ENCODE measurements around the gene UBXN7. TPM values are rescaled to one million over a fixed set of nuclear protein-coding genes. Genes with fewer than 3 reads are reported as not detected.

The UBXN7 gene
- total and polyA plus RNA-seq, 2 of the 4 experiments (the other 2 are of a cell fraction) = 8.6 to 16.1 TPM

GRCh38 chr3:196400331-196400730 lies 31.9 kb downstream of the UBXN7 start:
- POLR2A ChIA-PET (ENCODE audit: unreplicated experiment) = no interaction called here
- no TSS peak for BruUV-seq (replicated peaks)

More at GRCh38 chr3:196400331-196400730, 31.9 kb downstream of the UBXN7 start:
- intact Hi-C loops (cut with micrococcal nuclease) (no loop called here), in situ Hi-C loops (cut with MboI; ENCODE audit: low sequenced_read_pairs) (no loop called here), dilution Hi-C loops (cut with HindIII; ENCODE audit: low sequenced_read_pairs, unreplicated experiment) (no loop called here)
- Histone ChIP-seq H2AFZ (replicated peaks; ENCODE audit: low read length, poor library complexity) (no peak overlapping the region), H3K9me1 (ENCODE audit: insufficient read depth, low read length) (peaks cover 9% of the 10 kb centered on the region), H2AK9ac (replicated peaks; ENCODE audit: low read depth, low read length, poor library complexity) (no peak overlapping the region), H3K79me1 (ENCODE audit: low read depth in 1 of 2, low read length in 2 of 2) (peaks cover 24 to 58% of the 10 kb centered on the region in 2 experiments), H3K18ac (ENCODE audit: low read depth, low read length) (no peak overlapping the region), H2BK15ac (ENCODE audit: low read depth, low read length) (no peak overlapping the region), H2BK20ac (ENCODE audit: low read depth, low read length) (no peak overlapping the region), H3K4me3 (ENCODE audit: insufficient read depth, low read depth, low read length) (no peak overlapping the region), H3K14ac (replicated peaks; ENCODE audit: low read depth, low read length) (no peak overlapping the region), H3K56ac (ENCODE audit: extremely low read depth, insufficient read depth, low read length) (no peak overlapping the region), H3K27ac (ENCODE audit: insufficient read depth, low read length) (no peak overlapping the region), H2BK120ac (ENCODE audit: low read depth, low read length) (no peak overlapping the region), H3K23ac (ENCODE audit: low read depth, low read length) (no peak overlapping the region), H4K91ac (ENCODE audit: insufficient read depth, low read depth, low read length) (no peak overlapping the region), H3K36me3 (ENCODE audit: control insufficient read depth, insufficient read depth, low read length) (peaks cover 26% of the 10 kb centered on the region), H3K9me3 (ENCODE audit: control insufficient read depth, insufficient read depth, low read length) (no peaks in the 10 kb centered on the region), H3K4ac (ENCODE audit: low read depth, low read length) (no peak overlapping the region), H2AK5ac (ENCODE audit: low read depth, low read length) (no peak overlapping the region), H3K4me1 (ENCODE audit: control insufficient read depth, insufficient read depth, low read length) (no peaks in the 10 kb centered on the region), H2BK5ac (ENCODE audit: low read depth, low read length, poor library complexity, severe bottlenecking) (no peak overlapping the region), H4K20me1 (ENCODE audit: insufficient read depth, low read length) (peaks cover 8% of the 10 kb centered on the region; the same call in 1 of the 2 replicates), H3K27me3 (ENCODE audit: control insufficient read depth, insufficient read depth, low read length) (no peaks in the 10 kb centered on the region), H4K5ac (ENCODE audit: low read depth, low read length) (no peak overlapping the region), H4K8ac (ENCODE audit: low read depth in 2 of 2, low read length in 2 of 2) (no peak overlapping the region), H3K4me2 (ENCODE audit: low read depth, low read length) (no peak overlapping the region), H3K9ac (ENCODE audit: low read depth, low read length) (no peak overlapping the region)
- TF ChIP-seq CEBPB (IDR thresholded peaks at IDR 0.05; ENCODE audit: low read depth, low read length) (no peak), BHLHE40 (IDR thresholded peaks at IDR 0.05; ENCODE audit: low read depth, low read length) (no peak), NFE2L2 (IDR thresholded peaks at IDR 0.05; ENCODE audit: low read depth, low read length) (no peak), CHD1 (IDR thresholded peaks at IDR 0.05; ENCODE audit: low read depth, low read length) (no peak), CTCF (conservative IDR thresholded peaks at IDR 0.05; ENCODE audit: low read depth, low read length) (no peak), RCOR1 (IDR thresholded peaks at IDR 0.05; ENCODE audit: insufficient replicate concordance, low read length) (no peak), POLR2A (IDR thresholded peaks at IDR 0.05; ENCODE audit: low read depth, low read length) (no peak), USF2 (IDR thresholded peaks at IDR 0.05; ENCODE audit: low read depth, low read length) (no peak), MAZ (IDR thresholded peaks at IDR 0.05; ENCODE audit: borderline replicate concordance, low read depth, low read length) (no peak), RFX5 (IDR thresholded peaks at IDR 0.05; ENCODE audit: low read depth, low read length) (no peak), MXI1 (IDR thresholded peaks at IDR 0.05; ENCODE audit: borderline replicate concordance, low read depth, low read length) (no peak)
- DNase-seq (no peak), ATAC-seq (ENCODE audit: low read depth) (no peak)
- WGBS, 2 experiments (ENCODE audit: extremely low coverage in 2 of 2, insufficient read length in 1 of 2) = no CpG with 5 or more reads among the region's 6 CpGs
- CTCF ChIA-PET = interaction anchor here (0.6 kb wide), 1 partner anchor 59 kb away, joined by 5 read pairs; no protein-coding TSS in a partner anchor
